ENCODE results near the gene RAB13. TPM values are rescaled to one million over a fixed set of nuclear protein-coding genes. Genes with fewer than 3 reads are reported as not detected.
"Not testable (repeated sequence)": the region's sequence is repeated elsewhere in the genome, so short reads cannot be mapped to it uniquely, and the experiment has no call there.

The RAB13 gene
- total RNA-seq (2014; rRNA removed; shearing (Covaris generic)), result 8.0 and 8.3 TPM in 2 replicates

GRCh38 chr1:153985941-153986761, at the start of gene RAB13:
RAB13 (minus strand) TSS chr1:153986339; CDS start chr1:153986236, 103 bp downstream.
- peak; percentile 84 for DNase-seq (ENCODE audit: low spot score)

- DNase-seq (ENCODE audit: low spot score), result not testable (repeated sequence)
These were observed 47.6 kb upstream of the RAB13 start for GRCh38 chr1:154033697-154034096.

- DNase-seq (ENCODE audit: low spot score), result no peak
These were observed 33.8 kb upstream of the RAB13 start for GRCh38 chr1:154019940-154020339.

GRCh38 chr1:154019269-154019668, 33.1 kb upstream of the RAB13 start:
- DNase-seq (ENCODE audit: low spot score), result no peak

- peak; percentile 39 for DNase-seq (ENCODE audit: low spot score)
These were observed 28.2 kb upstream of the RAB13 start for GRCh38 chr1:154014154-154014907.

- not testable (repeated sequence) for DNase-seq (ENCODE audit: low spot score)
These were observed 26.4 kb upstream of the RAB13 start for GRCh38 chr1:154012543-154012942.

GRCh38 chr1:154012129-154012528, 26.0 kb upstream of the RAB13 start:
- DNase-seq (ENCODE audit: low spot score), result no peak

- DNase-seq (ENCODE audit: low spot score), result no peak
These were observed 20.0 kb upstream of the RAB13 start for GRCh38 chr1:154006136-154006535.

- DNase-seq (ENCODE audit: low spot score), result no peak
These were observed 14.3 kb upstream of the RAB13 start for GRCh38 chr1:154000420-154000819.

- DNase-seq (ENCODE audit: low spot score), result not testable (repeated sequence)
These were observed 10.7 kb upstream of the RAB13 start for GRCh38 chr1:153996882-153997281.

- no peak for DNase-seq (ENCODE audit: low spot score)
These were observed 9.5 kb upstream of the RAB13 start for GRCh38 chr1:153995640-153996039.

- no peak for DNase-seq (ENCODE audit: low spot score)
These were observed 9.1 kb upstream of the RAB13 start for GRCh38 chr1:153995202-153995601.

- DNase-seq (ENCODE audit: low spot score), result no peak
These were observed 5.7 kb upstream of the RAB13 start for GRCh38 chr1:153991806-153992205.

GRCh38 chr1:153991151-153991630, 5.1 kb upstream of the RAB13 start:
- DNase-seq (ENCODE audit: low spot score), result no peak

- peak; percentile 99 for DNase-seq (ENCODE audit: low spot score)
These were observed 4.5 kb upstream of the RAB13 start, which contains the start of gene RPS27 for GRCh38 chr1:153990468-153991150. RPS27 (plus strand) TSS chr1:153990762; CDS start chr1:153990797, 35 bp downstream.

- no peak for DNase-seq (ENCODE audit: low spot score)
These were observed 1.5 kb upstream of the RAB13 start for GRCh38 chr1:153987621-153988020.

GRCh38 chr1:153985341-153985912, 712 bp downstream of the RAB13 start:
- no peak for DNase-seq (ENCODE audit: low spot score)

- no peak for DNase-seq (ENCODE audit: low spot score)
These were observed 1.8 kb downstream of the RAB13 start for GRCh38 chr1:153984123-153984894.

- not testable (repeated sequence) for DNase-seq (ENCODE audit: low spot score)
These were observed 4.4 kb downstream of the RAB13 start for GRCh38 chr1:153981735-153982134.

- DNase-seq (ENCODE audit: low spot score), result not testable (repeated sequence)
These were observed 7.0 kb downstream of the RAB13 start for GRCh38 chr1:153979091-153979490.

Data from HT-29 (cell line).